WTC11 (cell line): Measurements from ENCODE around the gene EIF4E. TPM values are rescaled to one million over a fixed set of nuclear protein-coding genes. Genes with fewer than 3 reads are reported as not detected.
"Not testable (repeated sequence)": the region's sequence is repeated elsewhere in the genome, so short reads cannot be mapped to it uniquely, and the experiment has no call there.

Experiments
- ATAC-seq: fragments of 200-7000 bp; cut with Tn5 transposase; 2 replicates; pipeline ENCODE4 v1.10.0; 2021; ENCODE audit warnings: mild to moderate bottlenecking, moderate library complexity
- CTCF ChIA-PET: fragments of 300-600 bp; sonication (Branson Sonifier 250); formaldehyde crosslinking; loops from one replicate; lab custom pipeline; 2021; ENCODE audit warnings: antibody characterized with exemption; lab: Charles Lee
- POLR2A ChIA-PET: fragments of 350-600 bp; sonication (Branson Sonifier 250); formaldehyde crosslinking; loops from one replicate; lab custom pipeline; 2021; ENCODE audit warnings: antibody characterized with exemption; lab: Charles Lee
- DNase-seq: peaks from one replicate; pipeline ENCODE4 v3.0.0; 2021; ENCODE audit warnings: low spot score
- H3K27ac Mint-ChIP-seq: 2 replicates; pipeline ENCODE4 v1.8.0; 2021; ENCODE audit warnings: mixed read lengths
- H3K27me3 Mint-ChIP-seq: 2 replicates; pipeline ENCODE4 v1.8.0; 2021; ENCODE audit warnings: low read depth, mild to moderate bottlenecking, moderate library complexity, mixed read lengths
- H3K36me3 Mint-ChIP-seq: 2 replicates; pipeline ENCODE4 v1.8.0; 2021; ENCODE audit warnings: mixed read lengths
- H3K4me1 Mint-ChIP-seq: 2 replicates; pipeline ENCODE4 v1.8.0; 2022; ENCODE audit warnings: mixed read lengths
- H3K4me3 Mint-ChIP-seq: 2 replicates; pipeline ENCODE4 v1.8.0; 2021; ENCODE audit warnings: mild to moderate bottlenecking, moderate library complexity, mixed read lengths
- H3K9me3 Mint-ChIP-seq: 2 replicates; pipeline ENCODE4 v1.8.0; 2021; ENCODE audit warnings: mixed read lengths
- ARID4B ChIP-seq: sonication (generic); formaldehyde crosslinking; IDR thresholded peaks from 2 replicates; pipeline ENCODE4 v1.8.0; 2023; ENCODE audit warnings: missing genetic modification reagents, mild to moderate bottlenecking, borderline replicate concordance
- CREM ChIP-seq: sonication (generic); formaldehyde crosslinking; IDR thresholded peaks from 2 replicates; pipeline ENCODE4 v1.8.1; 2022; ENCODE audit warnings: mild to moderate bottlenecking, missing genetic modification reagents, moderate library complexity
- E2F1 ChIP-seq: sonication (generic); formaldehyde crosslinking; IDR thresholded peaks from 2 replicates; pipeline ENCODE4 v1.8.0; 2022; ENCODE audit warnings: mild to moderate bottlenecking, missing genetic modification reagents
- ETV6 ChIP-seq: sonication (generic); formaldehyde crosslinking; IDR thresholded peaks from 2 replicates; pipeline ENCODE4 v1.8.1; 2022; ENCODE audit warnings: mild to moderate bottlenecking, missing genetic modification reagents
- GABPB1 ChIP-seq: sonication (generic); formaldehyde crosslinking; IDR thresholded peaks from 2 replicates; pipeline ENCODE4 v1.8.1; 2023; ENCODE audit warnings: mild to moderate bottlenecking, missing genetic modification reagents
- GTF2I ChIP-seq: fragments of 250-450 bp; sonication (Bioruptor Pico); conservative IDR thresholded peaks from 2 replicates; pipeline ENCODE4 v1.4.0; 2021; ENCODE audit warnings: mild to moderate bottlenecking
- MYBL2 ChIP-seq: sonication (generic); formaldehyde crosslinking; IDR thresholded peaks from 2 replicates; pipeline ENCODE4 v1.8.1; 2023; ENCODE audit warnings: mild to moderate bottlenecking, moderate library complexity, missing genetic modification reagents
- NR1H2 ChIP-seq: sonication (generic); formaldehyde crosslinking; IDR thresholded peaks from 2 replicates; pipeline ENCODE4 v1.9.0; 2021; ENCODE audit warnings: mild to moderate bottlenecking, moderate library complexity, missing genetic modification reagents
- NR2C2 ChIP-seq: sonication (generic); formaldehyde crosslinking; IDR thresholded peaks from 2 replicates; pipeline ENCODE4 v1.8.0; 2022; ENCODE audit warnings: mild to moderate bottlenecking, missing genetic modification reagents
- OVOL2 ChIP-seq: fragments of 250-450 bp; sonication (Bioruptor Pico); IDR thresholded peaks from 2 replicates; pipeline ENCODE4 v1.9.0; 2021; ENCODE audit warnings: mild to moderate bottlenecking, borderline replicate concordance
- PRRX2 ChIP-seq: fragments of 250-450 bp; sonication (Bioruptor Pico); IDR thresholded peaks from 2 replicates; pipeline ENCODE4 v1.8.0; 2021; ENCODE audit warnings: mild to moderate bottlenecking
- SMAD3 ChIP-seq: sonication (generic); formaldehyde crosslinking; IDR thresholded peaks from 2 replicates; pipeline ENCODE4 v1.8.0; 2022; ENCODE audit warnings: missing genetic modification reagents, mild to moderate bottlenecking, borderline replicate concordance
- SOX15 ChIP-seq: fragments of 250-450 bp; sonication (Bioruptor Pico); IDR thresholded peaks from 2 replicates; pipeline ENCODE4 v1.9.0; 2021; ENCODE audit warnings: mild to moderate bottlenecking
- STAT6 ChIP-seq: sonication (generic); formaldehyde crosslinking; conservative IDR thresholded peaks from 2 replicates; pipeline ENCODE4 v1.8.1; 2023; ENCODE audit warnings: mild to moderate bottlenecking, low read depth, missing genetic modification reagents, moderate library complexity
- TEAD4 ChIP-seq: sonication (generic); formaldehyde crosslinking; IDR thresholded peaks from 2 replicates; pipeline ENCODE4 v1.8.0; 2022; ENCODE audit warnings: mild to moderate bottlenecking, missing genetic modification reagents
- USF2 ChIP-seq: sonication (generic); formaldehyde crosslinking; IDR thresholded peaks from 2 replicates; pipeline ENCODE4 v1.8.1; 2023; ENCODE audit warnings: mild to moderate bottlenecking, missing genetic modification reagents, moderate library complexity
- ZNF219 ChIP-seq: sonication (generic); formaldehyde crosslinking; IDR thresholded peaks from 2 replicates; pipeline ENCODE4 v1.8.0; 2023; ENCODE audit warnings: missing genetic modification reagents, mild to moderate bottlenecking, borderline replicate concordance
- ZNF232 ChIP-seq: sonication (generic); formaldehyde crosslinking; IDR thresholded peaks from 2 replicates; pipeline ENCODE4 v1.8.0; 2022; ENCODE audit warnings: mild to moderate bottlenecking, missing genetic modification reagents
- ZNF396 ChIP-seq: fragments of 250-450 bp; sonication (Bioruptor Pico); IDR thresholded peaks from 2 replicates; pipeline ENCODE4 v1.8.0; 2021; ENCODE audit warnings: mild to moderate bottlenecking, moderate library complexity, borderline replicate concordance
- ZNF512 ChIP-seq: sonication (generic); formaldehyde crosslinking; IDR thresholded peaks from 2 replicates; pipeline ENCODE4 v1.8.1; 2022; ENCODE audit warnings: missing genetic modification reagents, borderline replicate concordance
- ZSCAN18 ChIP-seq: fragments of 250-450 bp; sonication (Bioruptor Pico); IDR thresholded peaks from 2 replicates; pipeline ENCODE4 v2.1.2; 2022; ENCODE audit warnings: mild to moderate bottlenecking, moderate library complexity
- total RNA-seq: library from RNA; stranded (reverse); gene quantifications from 3 replicates; pipeline ENCODE4 v1.2.3, GENCODE V29; 2021

EIF4E gene
- total RNA-seq, 1 experiment from 2014 or later, result 174 TPM

GRCh38 chr4:98928131-98928504 lies 815 bp downstream of the EIF4E start (continued):
- TF ChIP-seq ZNF512 (CRISPR knock-in tag) (no peak), NR1H2 (CRISPR knock-in tag) (no peak), GTF2I (CRISPR knock-in tag) (no peak), STAT6 (CRISPR knock-in tag) (no peak), E2F1 (CRISPR knock-in tag) (0 out of 2 replicates have a peak, but pooled peaks have one; percentile 37), ZNF396 (no peak), CREM (CRISPR knock-in tag) (no peak)

GRCh38 chr4:98926257-98926656 lies 2.7 kb downstream of the EIF4E start:
- Mint-ChIP-seq H3K9me3 (peaks cover 10% of the 10 kb centered on the region), H3K4me1 (peaks cover 29% of the 10 kb centered on the region), H3K27ac (peak overlapping the region; percentile 85; the same call in 1 of the 2 replicates), H3K36me3 (peaks cover 36% of the 10 kb centered on the region)
- ATAC-seq, DNase-seq, CTCF ChIA-PET, H3K4me3 Mint-ChIP-seq, H3K27me3 Mint-ChIP-seq: not testable (repeated sequence)
- POLR2A ChIA-PET, result interaction anchor here (0.6 kb wide), 1 partner anchor 187 kb away, joined by 13 read pairs; no protein-coding TSS in a partner anchor

- no peak for ATAC-seq
- Mint-ChIP-seq H3K27ac (no peak overlapping the region), H3K4me3 (no peak overlapping the region), H3K9me3 (no peaks in the 10 kb centered on the region), H3K27me3 (no peaks in the 10 kb centered on the region), H3K4me1 (peaks cover 25% of the 10 kb centered on the region), H3K36me3 (peaks cover 33% of the 10 kb centered on the region)
- no peak for TF ChIP-seq NR2C2 (CRISPR knock-in tag)
- no peak for TF ChIP-seq TEAD4 (CRISPR knock-in tag)
- TF ChIP-seq OVOL2 (CRISPR knock-in tag), result no peak
- TF ChIP-seq ZSCAN18 (CRISPR knock-in tag), result no peak
- no peak for TF ChIP-seq ZNF232
- TF ChIP-seq USF2 (CRISPR knock-in tag), result no peak
- no peak for TF ChIP-seq ARID4B (CRISPR knock-in tag)
- no peak for TF ChIP-seq SMAD3 (CRISPR knock-in tag)
- TF ChIP-seq SOX15 (CRISPR knock-in tag), result no peak
- TF ChIP-seq MYBL2 (CRISPR knock-in tag), result no peak
- no peak for TF ChIP-seq ETV6 (CRISPR knock-in tag)
- no peak for TF ChIP-seq GABPB1 (CRISPR knock-in tag)
- TF ChIP-seq ZNF219 (CRISPR knock-in tag), result no peak
- no peak for TF ChIP-seq PRRX2 (CRISPR knock-in tag)
- CTCF ChIA-PET, result no interaction called here
- no peak for DNase-seq
- POLR2A ChIA-PET, result no interaction called here
Measured at GRCh38 chr4:98921292-98921691, 7.6 kb downstream of the EIF4E start.
